Measurements from ENCODE around the gene MRPL34.
"Not testable (repeated sequence)": the region's sequence is repeated elsewhere in the genome, so short reads cannot be mapped to it uniquely, and the experiment has no call there.

The MRPL34 gene

GRCh38 chr19:17266975-17267788 is 38.5 kb upstream of the MRPL34 start, which contains the start of gene BABAM1:
Gene BABAM1 (plus strand): TSS chr19:17267443. CDS start chr19:17268807, 1,364 bp downstream.
- in situ Hi-C loops (cut with HindIII; ENCODE audit: low pct_ligation_motif_present, low sequenced_read_pairs): no loop called here
- DNase-seq: peak; percentile 100
- Histone ChIP-seq H3K4me3 (ENCODE audit: low read depth, low read length) (peak within 1 kb of the TSS; percentile 97), H3K36me3 (replicated peaks) (peaks cover 26% of the 10 kb centered on the region), H3K27me3 (replicated peaks) (no peaks in the 10 kb centered on the region), H3K27ac (peak within 1 kb of the TSS; percentile 60)
- no peak for TF ChIP-seq CTCF (IDR thresholded peaks at IDR 0.05; ENCODE audit: low read depth, low read length, missing control alignments)

- H3K36me3 ChIP-seq (replicated peaks): peaks cover 39% of the 10 kb centered on the region
- H3K27ac ChIP-seq: no peak overlapping the region
- in situ Hi-C loops (cut with HindIII; ENCODE audit: low pct_ligation_motif_present, low sequenced_read_pairs): no loop called here
- DNase-seq: no peak
- no peaks in the 10 kb centered on the region for H3K27me3 ChIP-seq (replicated peaks)
- H3K4me3 ChIP-seq (ENCODE audit: low read depth, low read length): no peak overlapping the region
- no peak for TF ChIP-seq CTCF (IDR thresholded peaks at IDR 0.05; ENCODE audit: low read depth, low read length, missing control alignments)
Measured at GRCh38 chr19:17268754-17269153, 36.9 kb upstream of the MRPL34 start.

- H3K4me3 ChIP-seq (ENCODE audit: low read depth, low read length); DNase-seq; in situ Hi-C loops (cut with HindIII; ENCODE audit: low pct_ligation_motif_present, low sequenced_read_pairs); H3K27me3 ChIP-seq (replicated peaks); H3K27ac ChIP-seq: not testable (repeated sequence)
- peaks cover 62% of the 10 kb centered on the region for H3K36me3 ChIP-seq (replicated peaks)
Measured at GRCh38 chr19:17274892-17275291, 30.8 kb upstream of the MRPL34 start.

GRCh38 chr19:17275441-17276175 is 30.1 kb upstream of the MRPL34 start:
- H3K36me3 ChIP-seq (replicated peaks): peaks cover 58% of the 10 kb centered on the region
- in situ Hi-C loops (cut with HindIII; ENCODE audit: low pct_ligation_motif_present, low sequenced_read_pairs): no loop called here
- no peaks in the 10 kb centered on the region for H3K27me3 ChIP-seq (replicated peaks)
- TF ChIP-seq CTCF (IDR thresholded peaks at IDR 0.05; ENCODE audit: low read depth, low read length, missing control alignments): no peak
- DNase-seq: no peak
- no peak overlapping the region for H3K27ac ChIP-seq
- H3K4me3 ChIP-seq (ENCODE audit: low read depth, low read length): no peak overlapping the region

GRCh38 chr19:17279436-17279835 is 26.2 kb upstream of the MRPL34 start:
- no peak for DNase-seq
- H3K4me3 ChIP-seq (ENCODE audit: low read depth, low read length): no peak overlapping the region
- no peak for TF ChIP-seq CTCF (IDR thresholded peaks at IDR 0.05; ENCODE audit: low read depth, low read length, missing control alignments)
- peaks cover 26% of the 10 kb centered on the region for H3K36me3 ChIP-seq (replicated peaks)
- H3K27me3 ChIP-seq (replicated peaks): no peaks in the 10 kb centered on the region
- no peak overlapping the region for H3K27ac ChIP-seq
- in situ Hi-C loops (cut with HindIII; ENCODE audit: low pct_ligation_motif_present, low sequenced_read_pairs): no loop called here

Measured in brain microvascular endothelial cell (primary cell).